GM19395 (cell line): ENCODE measurements around the gene RGS8.

Experiments used
- ATAC-seq: cut with Tn5 transposase; IDR thresholded peaks from one replicate; pipeline ENCODE4 v1.9.1; 2021; ENCODE audit warnings: mild to moderate bottlenecking, moderate library complexity; ENCODE audit not compliant: unreplicated experiment

Gene RGS8

DNA sequence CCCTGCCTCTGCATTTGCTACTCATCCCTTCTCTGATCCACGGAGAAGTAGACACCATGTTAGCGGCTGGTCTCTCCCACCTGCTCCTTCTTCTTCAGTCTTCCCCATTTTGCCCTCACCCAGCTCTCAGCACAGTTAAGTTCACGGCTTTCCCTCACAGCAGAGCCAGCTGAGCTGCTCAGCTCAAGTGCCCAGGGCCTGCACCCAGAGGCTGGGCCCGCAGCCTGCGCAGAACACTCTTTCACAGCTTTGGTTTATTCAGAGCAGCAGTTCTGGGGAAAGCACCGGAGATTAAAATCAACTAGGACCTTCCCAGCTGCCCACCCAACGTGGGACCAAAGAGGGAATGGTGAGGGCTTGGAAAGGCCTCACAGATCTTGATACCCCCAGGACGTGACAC is 41.9 kb downstream of the RGS8 start:
- ATAC-seq: no peak

DNA sequence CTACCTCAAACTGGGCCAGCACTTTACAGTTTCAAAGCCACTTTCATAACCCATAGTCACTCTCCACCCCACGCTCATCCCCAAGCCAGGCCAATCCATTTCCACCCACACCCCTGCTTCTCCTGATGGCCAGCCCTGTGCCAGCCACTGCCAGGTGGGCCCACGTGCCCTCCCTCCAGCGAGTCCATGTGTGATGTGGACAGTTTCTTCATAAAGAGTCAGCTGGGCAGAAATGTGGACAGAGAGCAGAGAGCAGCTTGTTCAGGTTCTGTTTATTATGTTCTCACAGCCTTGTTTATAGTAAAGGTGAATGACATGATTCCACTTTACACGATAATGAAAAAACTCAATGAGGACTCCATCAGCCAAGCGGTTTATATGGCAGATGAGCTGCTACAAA is 42.8 kb downstream of the RGS8 start:
- ATAC-seq: no peak

DNA sequence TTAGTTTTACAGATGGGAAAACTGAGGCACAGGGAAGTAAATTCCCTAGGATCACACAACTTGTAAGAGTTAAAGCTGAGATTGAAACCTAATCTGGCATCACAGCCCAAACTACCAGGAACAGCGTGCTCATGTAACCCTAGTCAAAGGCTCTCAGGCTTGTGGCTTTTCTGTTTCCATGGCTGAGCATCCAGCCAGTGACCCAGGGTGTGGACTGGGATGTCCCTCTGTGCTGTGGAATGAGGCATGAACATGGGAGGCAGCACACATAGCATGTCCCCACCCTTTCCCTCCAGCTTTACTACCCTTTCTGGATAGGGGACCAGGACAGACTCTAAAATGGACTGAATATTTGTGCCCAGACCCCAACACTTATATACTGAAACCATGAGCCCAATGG is 45.1 kb downstream of the RGS8 start:
- no peak for ATAC-seq

DNA sequence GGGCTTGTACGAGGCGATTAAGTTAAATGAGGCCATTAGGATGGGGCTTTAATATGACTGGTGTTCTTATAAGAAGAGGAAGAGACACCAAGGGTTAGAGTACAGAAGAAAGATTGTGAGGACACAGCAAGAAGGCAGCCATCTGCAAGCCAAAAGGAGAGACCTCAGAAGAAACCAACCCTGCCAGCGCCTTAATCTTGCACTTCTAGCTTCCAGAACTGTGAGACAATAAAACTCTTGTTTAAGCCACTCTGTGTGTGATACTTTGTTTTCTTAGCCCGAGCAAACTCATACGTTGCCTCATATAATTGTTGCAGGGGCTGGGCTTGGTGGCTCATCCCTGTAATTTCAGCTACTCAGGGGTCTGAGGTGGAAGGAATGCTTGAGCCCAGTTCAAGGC is 46.6 kb downstream of the RGS8 start:
- ATAC-seq: no peak

DNA sequence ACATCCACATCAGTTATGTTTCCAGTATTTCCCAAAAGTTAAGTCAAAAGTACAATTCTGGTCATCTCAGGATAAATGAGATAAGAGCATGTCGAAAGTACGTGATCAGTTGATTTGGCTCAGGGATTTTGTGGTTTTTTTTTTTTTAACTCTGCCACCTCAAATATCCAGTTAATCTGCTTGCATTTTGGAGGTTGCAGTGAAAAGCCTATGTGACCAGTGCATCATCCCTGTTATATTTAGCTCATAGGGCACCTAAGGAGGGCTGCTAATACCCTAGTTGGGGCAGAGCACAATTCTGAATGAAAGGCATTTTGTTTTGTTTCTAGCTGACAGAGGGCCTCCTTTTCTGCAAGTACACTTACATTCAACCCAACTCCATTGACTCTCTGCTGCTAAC is 48.5 kb downstream of the RGS8 start:
- ATAC-seq: no peak
